HG03457 (cell line): ENCODE data around the gene NAA38.

Experiments used
- ATAC-seq: cut with Tn5 transposase; IDR thresholded peaks from one replicate; pipeline ENCODE4 v1.9.1; 2021; ENCODE audit warnings: moderate number of reproducible peaks; ENCODE audit not compliant: unreplicated experiment

Gene NAA38

GRCh38 chr17:7841396-7841914 lies 15.9 kb downstream of the NAA38 start:
- ATAC-seq, result no peak

- ATAC-seq, result no peak
Observed at GRCh38 chr17:7840875-7841274, 16.5 kb downstream of the NAA38 start.

- ATAC-seq, result no peak
Observed at GRCh38 chr17:7840441-7840840, 16.9 kb downstream of the NAA38 start.

GRCh38 chr17:7839876-7840261 lies 17.5 kb downstream of the NAA38 start:
- ATAC-seq, result no peak

GRCh38 chr17:7839190-7839875 lies 18.0 kb downstream of the NAA38 start:
- ATAC-seq, result no peak

- no peak for ATAC-seq
Observed at GRCh38 chr17:7838090-7839075, 19.0 kb downstream of the NAA38 start.

GRCh38 chr17:7837408-7838088 lies 19.8 kb downstream of the NAA38 start:
- ATAC-seq, result no peak

- ATAC-seq, result no peak
Observed at GRCh38 chr17:7836596-7837407, 20.6 kb downstream of the NAA38 start.

GRCh38 chr17:7835814-7836595 lies 21.4 kb downstream of the NAA38 start:
- peak; percentile 17 for ATAC-seq

- peak; percentile 38 for ATAC-seq
Observed at GRCh38 chr17:7834957-7835813, 22.2 kb downstream of the NAA38 start.

GRCh38 chr17:7834542-7834956 lies 22.8 kb downstream of the NAA38 start:
- no peak for ATAC-seq

GRCh38 chr17:7833795-7834541 lies 23.4 kb downstream of the NAA38 start, which contains the start of gene KDM6B:
Gene KDM6B (plus strand): TSS chr17:7834217. CDS start chr17:7845555, 11,338 bp downstream.
- peak; percentile 26 for ATAC-seq

- no peak for ATAC-seq
Observed at GRCh38 chr17:7833011-7833794, 24.2 kb downstream of the NAA38 start.

GRCh38 chr17:7832431-7832830 lies 24.9 kb downstream of the NAA38 start:
- ATAC-seq, result no peak

- no peak for ATAC-seq
Observed at GRCh38 chr17:7831233-7831632, 26.1 kb downstream of the NAA38 start.

GRCh38 chr17:7830616-7831015 lies 26.7 kb downstream of the NAA38 start:
- ATAC-seq, result no peak
